MCF 10A (cell line): ENCODE data around the gene LRTM2. TPM values are rescaled to one million over a fixed set of nuclear protein-coding genes. Genes with fewer than 3 reads are reported as not detected.

Experiments
- BruUV-seq: library from RNA; stranded (reverse); fragments of 400-500 nt; replicated peaks from 2 replicates; lab custom pipeline; 2021; lab: Mats Ljungman, UMichigan
- CTCF ChIA-PET: fragments of 300-600 bp; sonication (Branson Sonifier 250); formaldehyde crosslinking; extraction: SDS; loops from one replicate; lab custom pipeline; 2021; ENCODE audit warnings: antibody characterized with exemption, inconsistent platforms; lab: Yijun Ruan, JAX
- POLR2A ChIA-PET: fragments of 300-600, 350-650 bp; sonication (Branson Sonifier 250); formaldehyde crosslinking; extraction: SDS; loops from one replicate; lab custom pipeline; 2020; ENCODE audit warnings: antibody characterized with exemption, inconsistent platforms; lab: Yijun Ruan, JAX
- DNase-seq: peaks from one replicate; pipeline ENCODE4 v3.0.0-alpha.2; 2018; ENCODE audit not compliant: unreplicated experiment
- H3K27ac Mint-ChIP-seq: one replicate; pipeline ENCODE4 v1.8.0; 2022; ENCODE audit warnings: mild to moderate bottlenecking, low read depth, mixed read lengths; ENCODE audit not compliant: unreplicated experiment
- H3K27me3 Mint-ChIP-seq: one replicate; pipeline ENCODE4 v1.8.0; 2022; ENCODE audit warnings: mixed read lengths; ENCODE audit not compliant: insufficient read depth, unreplicated experiment
- H3K36me3 Mint-ChIP-seq: one replicate; pipeline ENCODE4 v1.8.0; 2022; ENCODE audit warnings: mild to moderate bottlenecking, moderate library complexity, mixed read lengths; ENCODE audit not compliant: insufficient read depth, unreplicated experiment
- H3K4me1 Mint-ChIP-seq: one replicate; pipeline ENCODE4 v1.8.0; 2022; ENCODE audit warnings: mixed read lengths; ENCODE audit not compliant: insufficient read depth, unreplicated experiment
- H3K4me3 Mint-ChIP-seq: one replicate; pipeline ENCODE4 v1.8.0; 2022; ENCODE audit warnings: mild to moderate bottlenecking, moderate library complexity, mixed read lengths; ENCODE audit not compliant: unreplicated experiment
- H3K9me3 Mint-ChIP-seq: one replicate; pipeline ENCODE4 v1.8.0; 2022; ENCODE audit warnings: mixed read lengths; ENCODE audit not compliant: unreplicated experiment
- CTCF ChIP-seq: fragments of 200-600 bp; IDR thresholded peaks from one replicate; pipeline ENCODE4 v1.8.0; 2022; ENCODE audit warnings: antibody characterized with exemption, mild to moderate bottlenecking; ENCODE audit not compliant: unreplicated experiment
- intact Hi-C: fragments of 100-400 bp; cut with micrococcal nuclease; formaldehyde crosslinking; loops from 2 replicates; pipeline ENCODE4 v1.14.1; 2022
- total RNA-seq: library from RNA; stranded (reverse); gene quantifications from 2 replicates; pipeline ENCODE4 v1.2.3, GENCODE V29; 2022

LRTM2 gene
- total RNA-seq, 1 experiment from 2014 or later = not detected

DNA sequence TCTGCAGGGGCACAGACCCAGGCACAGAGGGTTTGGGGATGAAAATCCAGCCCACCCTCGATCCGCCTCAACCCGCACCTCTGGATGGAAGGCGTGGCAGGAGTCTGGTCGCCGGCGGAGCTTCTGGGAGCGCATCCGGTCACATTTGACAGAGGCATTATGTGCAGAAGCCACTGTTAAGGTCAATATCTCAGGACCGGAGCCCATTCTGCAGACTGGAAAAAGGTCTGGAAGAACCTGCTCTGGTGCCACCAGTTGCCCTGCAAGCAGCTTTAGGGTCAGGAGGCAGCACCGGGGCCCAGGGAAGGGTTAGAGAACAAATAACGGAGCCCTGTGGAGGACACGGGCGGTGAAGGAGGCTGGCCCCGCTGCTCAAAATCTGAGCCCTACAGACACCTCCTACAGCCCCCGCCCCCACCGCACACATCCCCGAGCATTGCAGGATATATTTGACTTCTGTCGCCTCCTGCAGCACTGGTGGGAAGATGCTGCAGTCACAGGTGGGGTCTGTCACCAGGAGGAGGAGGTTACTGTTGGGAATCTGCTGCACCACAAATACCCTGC, 25.1 kb upstream of the LRTM2 start:
- POLR2A ChIA-PET = interaction anchor here (1.0 to 2.7 kb wide), 3 partner anchors 104 to 255 kb away, joined by 3 to 16 read pairs (median 3); no protein-coding TSS in a partner anchor
- Mint-ChIP-seq H3K4me1 (peaks cover 14% of the 10 kb centered on the region), H3K9me3 (no peaks in the 10 kb centered on the region), H3K36me3 (peaks cover 16% of the 10 kb centered on the region), H3K27me3 (no peaks in the 10 kb centered on the region), H3K27ac (no peak overlapping the region), H3K4me3 (peak overlapping the region; percentile 74)
- intact Hi-C loops = loop anchor here (5.0 kb wide), 1 partner anchor 487 kb away; no protein-coding TSS in a partner anchor
- BruUV-seq = no TSS peak
- DNase-seq = no peak
- CTCF ChIA-PET = interaction anchor here (0.6 to 14.0 kb wide), 17 partner anchors 9 to 239 kb away, joined by 3 to 341 read pairs (median 3); no protein-coding TSS in a partner anchor
- no peak for TF ChIP-seq CTCF

DNA sequence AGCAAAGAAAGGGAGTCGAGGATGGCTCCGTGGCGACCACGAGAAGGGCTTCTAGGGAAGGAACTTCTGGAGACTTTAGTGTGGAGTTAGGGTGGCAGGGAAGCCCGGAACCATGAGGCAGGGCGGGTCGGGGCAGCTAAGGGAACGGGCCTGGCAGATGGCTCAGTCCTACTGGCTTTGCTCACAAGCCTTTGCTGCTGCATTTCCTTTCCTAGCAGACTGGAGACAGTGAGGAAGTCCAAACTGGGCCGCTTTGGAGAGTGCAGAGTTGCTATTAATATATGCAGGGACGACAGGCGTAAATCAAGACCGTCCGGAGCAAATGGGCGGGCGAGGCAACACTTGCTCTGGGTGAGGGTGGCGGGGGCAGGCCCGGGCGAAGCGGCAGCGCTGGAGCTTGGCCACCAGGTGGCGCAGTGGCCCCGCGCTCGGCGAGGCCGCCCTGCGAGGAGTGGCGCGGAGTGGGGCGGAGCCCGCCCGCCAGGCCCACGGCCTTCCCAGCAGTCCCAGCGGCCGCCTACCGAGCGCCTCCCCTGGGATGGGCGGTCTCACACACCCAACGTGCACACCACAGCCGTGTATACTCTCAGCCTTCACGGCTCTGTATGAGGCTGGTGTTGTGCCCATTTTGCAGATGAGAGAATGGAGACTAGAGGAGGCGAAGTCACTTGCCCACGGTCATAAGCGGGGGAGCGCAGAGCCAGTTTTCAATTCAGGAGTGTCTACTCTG, 24.4 kb upstream of the LRTM2 start:
- no peak overlapping the region for H3K27ac Mint-ChIP-seq
- H3K9me3 Mint-ChIP-seq = no peaks in the 10 kb centered on the region
- no peaks in the 10 kb centered on the region for H3K27me3 Mint-ChIP-seq
- H3K4me3 Mint-ChIP-seq = peak overlapping the region; percentile 74
- no TSS peak for BruUV-seq
- intact Hi-C loops = loop anchor here (1.0 to 5.0 kb wide), 3 partner anchors 144 to 486 kb away; no protein-coding TSS in a partner anchor
- CTCF ChIA-PET = interaction anchor here (0.6 to 14.0 kb wide), 13 partner anchors 8 to 236 kb away, joined by 3 to 341 read pairs (median 4); no protein-coding TSS in a partner anchor
- TF ChIP-seq CTCF = peak; percentile 92
- POLR2A ChIA-PET = interaction anchor here (1.0 to 2.7 kb wide), 3 partner anchors 104 to 254 kb away, joined by 3 to 16 read pairs (median 3); no protein-coding TSS in a partner anchor
- peak; percentile 84 for DNase-seq
- peaks cover 11% of the 10 kb centered on the region for H3K4me1 Mint-ChIP-seq
- H3K36me3 Mint-ChIP-seq = peaks cover 13% of the 10 kb centered on the region

DNA sequence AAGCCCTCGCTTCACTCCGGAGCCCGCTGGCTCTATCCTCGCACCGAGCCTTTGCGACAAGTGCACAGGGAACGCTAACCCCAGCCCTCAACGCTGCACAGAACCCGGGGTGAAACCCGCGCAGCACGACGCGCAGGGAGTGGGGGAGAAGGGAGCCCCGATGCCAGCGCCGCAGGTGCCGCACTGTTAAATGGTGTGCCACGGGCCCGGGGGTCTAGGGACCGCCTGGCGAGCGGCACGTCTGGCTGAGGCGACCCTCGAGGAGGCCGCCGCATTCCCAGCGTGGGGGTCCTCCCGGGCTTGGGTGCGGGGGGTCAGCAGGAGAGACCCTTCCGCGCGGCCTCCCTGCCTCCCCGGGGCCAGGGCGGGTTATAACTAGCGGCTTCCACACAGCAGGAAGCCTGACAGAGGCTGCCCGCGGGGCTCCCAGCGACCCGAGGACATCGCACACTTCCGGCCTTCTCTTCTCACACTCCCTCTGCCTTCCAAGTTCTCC, 23.8 kb upstream of the LRTM2 start:
- no peak overlapping the region for H3K27ac Mint-ChIP-seq
- POLR2A ChIA-PET = interaction anchor here (2.7 kb wide), 1 partner anchor 143 kb away, joined by 16 read pairs; no protein-coding TSS in a partner anchor

More for the DNA sequence above, 23.8 kb upstream of the LRTM2 start:
- peaks cover 6% of the 10 kb centered on the region for H3K4me1 Mint-ChIP-seq
- H3K9me3 Mint-ChIP-seq = no peaks in the 10 kb centered on the region
- BruUV-seq = no TSS peak
- peak overlapping the region; percentile 74 for H3K4me3 Mint-ChIP-seq
- no peak for TF ChIP-seq CTCF
- no peaks in the 10 kb centered on the region for H3K27me3 Mint-ChIP-seq
- H3K36me3 Mint-ChIP-seq = peaks cover 7% of the 10 kb centered on the region
- DNase-seq = no peak
- CTCF ChIA-PET = interaction anchor here (1.0 to 14.0 kb wide), 4 partner anchors 143 to 235 kb away, joined by 3 to 341 read pairs (median 73); no protein-coding TSS in a partner anchor
- intact Hi-C loops = loop anchor here (1.0 to 5.0 kb wide), 3 partner anchors 144 to 486 kb away; no protein-coding TSS in a partner anchor
